Lower lobe of right lung (tissue), 2 donors: Measurements from ENCODE around the gene TBC1D2. TPM values are rescaled to one million over a fixed set of nuclear protein-coding genes. Genes with fewer than 3 reads are reported as not detected.

ENCODE experiments used
- ATAC-seq, 2 donors: fragments of 200-7000 bp; cut with Tn5 transposase; one replicate each; pipeline ENCODE4 v1.9.1; 2020 to 2022; ENCODE audit warnings: mild to moderate bottlenecking in 2 of 2, moderate library complexity in 2 of 2
- DNase-seq: peaks from one replicate; pipeline ENCODE4 v3.0.0-alpha.2; 2020
- H3K27ac ChIP-seq: fragments of 200-600 bp; one replicate; pipeline ENCODE4 v1.8.0; 2022
- H3K27me3 ChIP-seq: fragments of 200-600 bp; one replicate; pipeline ENCODE4 v1.8.0; 2022; ENCODE audit warnings: low read depth
- H3K36me3 ChIP-seq: fragments of 200-600 bp; one replicate; pipeline ENCODE4 v1.8.0; 2022; ENCODE audit warnings: mild to moderate bottlenecking
- H3K4me1 ChIP-seq: fragments of 200-600 bp; one replicate; pipeline ENCODE4 v1.8.0; 2022
- H3K4me3 ChIP-seq: fragments of 200-600 bp; one replicate; pipeline ENCODE4 v1.8.0; 2022; ENCODE audit warnings: mild to moderate bottlenecking
- H3K9me3 ChIP-seq: fragments of 200-600 bp; one replicate; pipeline ENCODE4 v1.8.0; 2022
- intact Hi-C: fragments of 100-400 bp; cut with DNase I; formaldehyde crosslinking; loops from one replicate; pipeline ENCODE4 v1.11.0; 2022
- total RNA-seq: library from RNA; stranded (reverse); fragmentation: NEBNext Ultra II Directional; extraction: Animal tissue kit (Norgen Biotek cat#: 25700); gene quantifications from one replicate; pipeline ENCODE4 v1.2.1, GENCODE V29; 2021
- TF ChIP-seq, protein P1 (sequence below): fragments of 200-600 bp; IDR thresholded peaks from one replicate; pipeline ENCODE4 v1.8.0; 2022; ENCODE audit warnings: antibody characterized with exemption, mild to moderate bottlenecking
- donor health status: DM: no; HTN: yes; CAD: no; lungs with severe emphysema.

Gene TBC1D2
- total RNA-seq, 1 donor from 2014 or later, result 64.3 TPM

DNA sequence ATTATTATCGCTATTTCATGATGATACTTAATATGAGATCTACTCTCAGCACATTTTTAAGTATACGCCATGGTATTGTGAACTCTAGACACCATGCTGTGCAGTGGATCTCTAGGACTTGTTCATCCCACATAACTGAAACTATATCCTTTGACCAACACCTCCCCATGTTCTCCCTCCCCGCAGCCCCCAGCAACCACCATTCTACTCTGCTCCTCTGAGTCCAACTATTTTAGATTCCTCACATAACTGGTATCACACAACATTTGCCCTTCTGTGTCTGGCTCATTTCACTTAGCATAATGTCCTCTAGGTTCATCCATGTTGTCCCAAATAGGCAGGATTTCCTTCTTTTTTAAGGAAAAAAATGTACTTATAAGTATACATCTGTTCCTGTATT, 6.6 kb upstream of the TBC1D2 start:
- H3K4me1 ChIP-seq, result peaks cover 5% of the 10 kb centered on the region
- TF ChIP-seq, protein P1, sequence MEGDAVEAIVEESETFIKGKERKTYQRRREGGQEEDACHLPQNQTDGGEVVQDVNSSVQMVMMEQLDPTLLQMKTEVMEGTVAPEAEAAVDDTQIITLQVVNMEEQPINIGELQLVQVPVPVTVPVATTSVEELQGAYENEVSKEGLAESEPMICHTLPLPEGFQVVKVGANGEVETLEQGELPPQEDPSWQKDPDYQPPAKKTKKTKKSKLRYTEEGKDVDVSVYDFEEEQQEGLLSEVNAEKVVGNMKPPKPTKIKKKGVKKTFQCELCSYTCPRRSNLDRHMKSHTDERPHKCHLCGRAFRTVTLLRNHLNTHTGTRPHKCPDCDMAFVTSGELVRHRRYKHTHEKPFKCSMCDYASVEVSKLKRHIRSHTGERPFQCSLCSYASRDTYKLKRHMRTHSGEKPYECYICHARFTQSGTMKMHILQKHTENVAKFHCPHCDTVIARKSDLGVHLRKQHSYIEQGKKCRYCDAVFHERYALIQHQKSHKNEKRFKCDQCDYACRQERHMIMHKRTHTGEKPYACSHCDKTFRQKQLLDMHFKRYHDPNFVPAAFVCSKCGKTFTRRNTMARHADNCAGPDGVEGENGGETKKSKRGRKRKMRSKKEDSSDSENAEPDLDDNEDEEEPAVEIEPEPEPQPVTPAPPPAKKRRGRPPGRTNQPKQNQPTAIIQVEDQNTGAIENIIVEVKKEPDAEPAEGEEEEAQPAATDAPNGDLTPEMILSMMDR, result no peak
- no peaks in the 10 kb centered on the region for H3K9me3 ChIP-seq
- H3K36me3 ChIP-seq, result no peaks in the 10 kb centered on the region
- no peak for ATAC-seq
- intact Hi-C loops, result loop anchor here (10.0 kb wide), 1 partner anchor 57 kb away; no protein-coding TSS in a partner anchor
- no peaks in the 10 kb centered on the region for H3K27me3 ChIP-seq
- no peak for DNase-seq
- no peak overlapping the region for H3K27ac ChIP-seq
- H3K4me3 ChIP-seq, result no peak overlapping the region

GRCh38 chr9:98260635-98261034, 5.2 kb upstream of the TBC1D2 start:
- H3K4me3 ChIP-seq, result no peak overlapping the region
- no peak overlapping the region for H3K27ac ChIP-seq
- no peaks in the 10 kb centered on the region for H3K27me3 ChIP-seq
- DNase-seq, result no peak
- no peaks in the 10 kb centered on the region for H3K36me3 ChIP-seq
- intact Hi-C loops, result loop anchor here (10.0 kb wide), 1 partner anchor 56 kb away; no protein-coding TSS in a partner anchor
- H3K4me1 ChIP-seq, result peaks cover 12% of the 10 kb centered on the region
- TF ChIP-seq, protein P1, result no peak
- no peak for ATAC-seq
- H3K9me3 ChIP-seq, result no peaks in the 10 kb centered on the region

- Histone ChIP-seq H3K27ac (no peak overlapping the region), H3K27me3 (no peaks in the 10 kb centered on the region), H3K9me3 (no peaks in the 10 kb centered on the region), H3K4me1 (peaks cover 14% of the 10 kb centered on the region), H3K4me3 (no peak overlapping the region), H3K36me3 (no peaks in the 10 kb centered on the region)
- TF ChIP-seq, protein P1, result no peak
- DNase-seq (no peak), ATAC-seq (no peak)
- intact Hi-C loops, result loop anchor here (10.0 kb wide), 1 partner anchor 55 kb away; no protein-coding TSS in a partner anchor
Observed at GRCh38 chr9:98259791-98260190, 4.3 kb upstream of the TBC1D2 start.

- peaks cover 43% of the 10 kb centered on the region for H3K4me1 ChIP-seq
- no peaks in the 10 kb centered on the region for H3K36me3 ChIP-seq
- intact Hi-C loops, result no loop called here
- DNase-seq, result no peak
- TF ChIP-seq, protein P1, result no peak
- H3K4me3 ChIP-seq, result peak overlapping the region; percentile 94
- H3K27me3 ChIP-seq, result no peaks in the 10 kb centered on the region
- peak overlapping the region; percentile 97 for H3K27ac ChIP-seq
- H3K9me3 ChIP-seq, result no peaks in the 10 kb centered on the region
- no peak for ATAC-seq
Observed at GRCh38 chr9:98256756-98257155, 1.3 kb upstream of the TBC1D2 start.

DNA sequence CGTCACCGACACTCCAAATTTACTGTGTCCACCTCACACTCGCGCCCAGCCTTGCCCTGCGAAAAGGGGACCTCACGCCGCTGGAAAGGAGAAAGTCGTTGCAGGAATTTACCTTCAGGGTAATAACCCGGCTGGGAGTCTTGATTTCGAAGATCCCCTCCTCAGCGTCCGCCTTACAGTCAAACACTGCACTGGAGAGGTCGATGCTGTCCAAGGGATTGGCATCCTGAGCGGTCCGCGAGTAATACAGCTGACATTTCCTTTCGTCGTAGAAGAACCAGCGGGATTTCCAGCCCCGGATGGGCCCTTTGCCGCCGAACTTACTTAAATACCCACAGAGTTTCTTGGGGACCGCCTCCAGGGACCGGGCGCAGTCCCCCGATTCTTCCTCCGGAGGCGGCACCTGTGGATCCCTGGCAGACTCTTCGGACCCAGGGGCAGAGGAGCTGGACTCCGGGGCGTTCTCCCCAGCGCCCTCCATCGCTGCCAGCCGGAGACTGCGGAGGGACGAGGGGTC, 330 bp downstream of the TBC1D2 start:
- H3K9me3 ChIP-seq, result no peaks in the 10 kb centered on the region
- H3K4me3 ChIP-seq, result peak overlapping the region; percentile 94
- peaks cover 59% of the 10 kb centered on the region for H3K4me1 ChIP-seq
- DNase-seq, result peak; percentile 57
- TF ChIP-seq, protein P1, result no peak
- no peaks in the 10 kb centered on the region for H3K27me3 ChIP-seq
- peaks cover 3% of the 10 kb centered on the region for H3K36me3 ChIP-seq
- intact Hi-C loops, result no loop called here
- ATAC-seq, result peak; percentile 19 to 44
- peak overlapping the region; percentile 97 for H3K27ac ChIP-seq
